ENCODE measurements around the gene RRAS2. TPM values are rescaled to one million over a fixed set of nuclear protein-coding genes. Genes with fewer than 3 reads are reported as not detected.

Gene RRAS2
- total RNA-seq: 44.5 and 162 TPM in 2 replicates

GRCh38 chr11:14358729-14359439 is at the start of gene RRAS2:
TSS of gene RRAS2 (minus strand) at chr11:14359183. CDS start at chr11:14358870, 313 bp downstream.

Other genes starting within 250 kb of the RRAS2 start
- gene COPB1, start 140.6 kb upstream of the RRAS2 start, total RNA-seq: 186 and 216 TPM in 2 replicates
- gene PSMA1, start 161.2 kb upstream of the RRAS2 start, total RNA-seq: 140 and 171 TPM in 2 replicates

Data from bladder microvascular endothelial cell (primary cell).